RKO (cell line): Measurements from ENCODE around the gene AJAP1.

ENCODE experiments used
- DNase-seq: peaks from one replicate; pipeline ENCODE4 v3.0.0-alpha.2; 2016; ENCODE audit warnings: low spot score

AJAP1 gene

GRCh38 chr1:4702464-4702863 is 48.1 kb downstream of the AJAP1 start:
- no peak for DNase-seq

- DNase-seq = no peak
Measured at GRCh38 chr1:4702932-4703331, 48.5 kb downstream of the AJAP1 start.

- no peak for DNase-seq
Measured at GRCh38 chr1:4703646-4704045, 49.2 kb downstream of the AJAP1 start.

GRCh38 chr1:4708840-4709507 is 54.6 kb downstream of the AJAP1 start:
- DNase-seq = no peak

DNA sequence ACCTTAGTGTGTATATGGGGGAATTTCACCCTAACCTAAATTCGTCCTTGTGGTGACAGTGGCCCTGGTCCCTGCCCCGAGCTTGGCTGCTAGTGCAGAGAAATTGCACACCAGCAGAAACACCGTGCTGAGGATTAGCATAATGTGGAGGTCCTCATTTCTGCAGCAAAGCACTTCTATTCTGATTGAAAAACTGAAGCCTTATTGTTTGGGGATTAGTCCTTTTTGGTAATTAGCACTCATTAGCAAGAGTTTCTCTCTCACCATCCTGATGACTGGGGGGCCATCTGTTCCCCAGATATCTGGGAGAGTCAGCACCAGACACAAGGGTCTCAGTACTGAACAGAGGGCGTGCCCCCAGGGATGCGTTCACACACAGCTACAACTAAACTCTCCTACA is 55.2 kb downstream of the AJAP1 start:
- no peak for DNase-seq

- DNase-seq = no peak
Measured at GRCh38 chr1:4710592-4711415, 56.4 kb downstream of the AJAP1 start.

GRCh38 chr1:4711416-4712275 is 57.2 kb downstream of the AJAP1 start:
- DNase-seq = no peak

- no peak for DNase-seq
Measured at GRCh38 chr1:4713669-4714068, 59.3 kb downstream of the AJAP1 start.

DNA sequence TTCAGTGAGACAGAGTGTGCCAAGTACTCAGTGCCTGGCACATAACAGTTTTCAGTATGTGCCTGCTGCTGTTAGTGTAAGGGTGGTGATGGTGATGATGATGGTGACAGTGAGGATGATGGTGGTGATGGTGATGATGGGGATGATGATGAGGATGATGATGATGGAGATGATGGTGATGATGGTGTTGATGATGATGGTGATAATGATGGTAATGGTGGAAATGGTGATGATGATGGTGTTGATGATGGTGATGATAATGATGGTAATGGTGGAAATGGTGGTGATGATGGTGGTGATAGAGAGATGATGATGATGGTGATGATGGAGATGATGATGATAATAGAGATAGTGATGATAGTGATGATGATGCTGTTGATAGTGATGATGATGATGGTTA is 62.0 kb downstream of the AJAP1 start:
- DNase-seq = no peak

DNA sequence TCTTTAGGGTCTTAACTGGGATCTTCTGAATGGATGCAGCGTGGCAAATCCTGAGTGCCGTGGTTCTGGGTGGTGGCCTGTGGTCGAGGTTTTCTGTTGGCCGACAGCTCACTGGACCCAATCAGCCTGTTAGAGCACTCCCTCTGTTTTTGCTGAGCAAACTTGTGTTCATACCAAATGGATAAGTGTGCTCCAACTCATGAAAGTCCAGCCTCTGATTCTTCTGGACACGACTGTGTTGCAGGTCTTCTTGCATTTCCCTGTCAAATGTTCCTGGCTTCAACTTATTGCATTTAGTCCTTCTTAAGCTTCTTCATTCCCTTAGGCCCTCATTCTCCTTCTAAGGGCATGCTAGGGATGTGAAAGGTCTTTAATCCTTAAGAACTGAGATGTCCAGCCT is 63.7 kb downstream of the AJAP1 start:
- DNase-seq = no peak

DNA sequence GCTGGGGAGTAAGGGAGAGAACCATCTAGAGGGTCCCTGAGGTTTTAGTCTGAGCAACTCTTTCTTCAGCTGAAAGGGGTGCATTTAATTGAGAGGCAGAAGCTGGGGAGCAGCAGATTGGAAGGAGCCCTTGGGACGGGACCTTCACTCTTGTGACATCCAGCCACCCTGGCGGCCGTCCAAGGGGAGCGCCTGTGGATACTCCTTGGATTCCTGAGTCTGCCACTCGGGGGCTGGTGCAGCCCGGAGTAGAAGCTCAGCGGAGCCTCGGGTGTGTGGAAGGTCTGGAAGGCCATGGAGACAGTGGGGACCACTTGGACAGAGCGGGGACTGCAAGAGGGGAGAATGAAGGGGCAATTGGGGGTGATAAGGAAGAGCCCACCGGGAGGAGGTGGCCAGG is 68.7 kb downstream of the AJAP1 start:
- no peak for DNase-seq

DNA sequence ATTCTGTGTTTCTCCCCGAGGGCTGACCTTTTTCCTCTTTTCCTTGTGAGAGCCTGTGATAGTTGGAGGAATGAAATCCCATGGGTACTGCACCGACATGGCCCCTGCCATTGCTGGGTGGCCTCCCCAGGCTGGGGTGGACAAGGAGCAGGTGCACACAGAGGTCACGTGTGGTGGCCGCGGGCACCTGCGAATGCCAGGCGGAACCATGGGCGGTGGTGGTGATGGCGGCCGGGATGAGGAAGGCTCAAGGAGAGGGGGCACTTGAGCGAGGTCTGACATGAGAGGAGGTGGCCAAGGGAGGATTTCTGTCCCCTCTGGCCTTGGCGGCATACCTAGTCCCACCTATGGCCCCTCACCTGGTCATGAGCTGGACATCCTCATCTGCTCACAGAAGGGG is 69.6 kb downstream of the AJAP1 start:
- DNase-seq = no peak

- DNase-seq = no peak
Measured at GRCh38 chr1:4724695-4725250, 70.4 kb downstream of the AJAP1 start.

GRCh38 chr1:4725416-4725815 is 71.0 kb downstream of the AJAP1 start:
- no peak for DNase-seq

- no peak for DNase-seq
Measured at GRCh38 chr1:4726620-4727341, 72.4 kb downstream of the AJAP1 start.

DNA sequence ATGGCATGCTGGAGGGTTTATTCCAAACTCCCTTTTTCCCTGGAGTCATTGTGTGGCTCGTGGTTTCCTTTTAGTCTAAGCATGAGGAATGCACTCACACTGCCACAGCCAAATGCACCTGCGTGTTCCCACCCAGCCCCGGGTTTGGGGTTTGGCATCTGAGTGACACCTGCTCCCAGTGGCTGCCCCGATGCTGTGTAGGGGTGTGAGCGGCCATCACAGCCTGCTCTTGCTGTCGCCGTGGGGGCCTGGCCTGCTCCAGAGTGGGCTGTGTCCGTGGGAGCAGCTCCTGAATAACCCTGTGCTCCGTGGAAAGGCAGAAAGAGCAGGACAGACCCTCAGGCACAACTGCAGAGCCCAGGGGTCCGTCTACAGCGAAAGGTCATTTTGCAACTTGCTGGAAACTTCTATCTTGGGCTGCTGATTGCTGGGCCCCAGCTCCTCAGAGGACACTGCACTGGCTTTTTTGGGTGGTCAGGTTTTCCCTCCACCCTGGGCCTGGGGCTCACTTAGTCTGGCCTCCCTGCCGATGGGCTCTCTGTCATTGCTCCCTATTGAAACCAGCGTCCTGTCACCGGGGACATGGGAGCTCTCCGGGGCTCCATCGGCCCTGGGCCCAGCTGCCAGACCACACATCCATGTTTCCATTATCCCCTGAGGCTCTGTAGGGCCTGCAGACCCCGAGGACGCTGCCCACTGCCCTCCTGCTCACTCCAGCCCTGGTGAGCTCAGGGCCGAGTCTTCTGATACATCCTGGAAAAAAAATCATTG is 74.1 kb downstream of the AJAP1 start:
- DNase-seq = no peak

DNA sequence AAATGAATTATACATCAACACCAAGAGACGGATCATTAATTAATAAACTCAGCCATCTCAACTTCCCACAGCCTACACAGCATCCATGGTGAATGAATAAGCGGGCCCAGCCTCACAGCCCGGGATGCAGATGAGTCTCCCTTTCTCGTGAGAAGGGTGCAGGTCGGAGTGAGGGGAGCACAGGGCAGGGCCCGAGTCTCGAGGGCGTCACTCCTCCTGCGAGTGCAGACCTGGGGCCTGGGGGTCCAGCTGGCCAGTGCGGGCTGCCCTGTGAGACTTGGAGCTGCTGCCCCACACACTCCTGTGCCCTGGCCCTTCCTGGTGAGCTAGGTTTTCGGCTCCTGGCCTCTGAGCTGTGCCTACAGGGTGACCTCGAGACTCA is 74.7 kb downstream of the AJAP1 start:
- DNase-seq = no peak

- DNase-seq = no peak
Measured at GRCh38 chr1:4730078-4730477, 75.7 kb downstream of the AJAP1 start.

GRCh38 chr1:4733446-4734177 is 79.2 kb downstream of the AJAP1 start:
- DNase-seq = no peak

DNA sequence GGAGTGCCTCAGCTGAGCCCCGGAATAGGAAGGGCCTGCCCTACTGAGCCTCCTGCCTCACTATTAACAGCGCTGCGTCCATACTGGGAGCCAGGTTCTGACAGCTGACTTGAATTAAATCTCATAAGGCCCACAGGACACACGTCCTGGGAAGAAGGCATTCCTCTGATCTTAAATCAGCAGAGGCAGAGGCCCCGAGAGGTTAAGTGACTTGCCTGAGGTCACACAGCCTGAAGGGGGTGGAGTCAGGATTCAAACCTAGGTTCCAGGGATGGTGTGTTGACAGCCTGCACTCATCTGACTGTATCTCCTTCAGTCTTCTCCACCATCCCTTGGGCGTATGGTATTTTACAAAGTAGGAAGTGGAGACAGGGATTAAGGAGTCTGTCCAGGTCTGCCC is 79.8 kb downstream of the AJAP1 start:
- no peak for DNase-seq
